H1 (cell line): ENCODE data around the gene PCSK1N. TPM values are rescaled to one million over a fixed set of nuclear protein-coding genes. Genes with fewer than 3 reads are reported as not detected.

Source experiments
- CTCF ChIA-PET: fragments of 300-600 bp; sonication (Branson Sonifier 250); formaldehyde crosslinking; loops from one replicate; lab custom pipeline; 2021; ENCODE audit not compliant: partially characterized antibody; lab: Charles Lee
- POLR2A ChIA-PET: fragments of 300-600 bp; sonication (Branson Sonifier 250); formaldehyde crosslinking; loops from one replicate; lab custom pipeline; 2021; ENCODE audit warnings: inconsistent platforms; ENCODE audit not compliant: partially characterized antibody; lab: Charles Lee
- DNase-seq, 2 experiments: peaks; one replicate each; pipeline versions ENCODE4 v3.0.0 to v3.0.0-alpha.2; 2010 to 2022; ENCODE audit warnings: low spot score in 2 of 2, low read depth in 1 of 2, mixed read lengths in 1 of 2
- FAIRE-seq: peaks from 2 replicates; lab custom pipeline; 2011; peaks lifted over from hg19 to GRCh38; lab: Jason Lieb, UNC
- H2AFZ ChIP-seq: 2 replicates; pipeline ENCODE4 v1.8.1; 2012; ENCODE audit warnings: low read length, inconsistent platforms
- H2AK5ac ChIP-seq: 2 replicates; pipeline ENCODE4 v1.6.1; 2013; ENCODE audit warnings: low read depth, low read length
- H2BK120ac ChIP-seq: replicated peaks from 2 replicates; pipeline ENCODE3; 2013; ENCODE audit warnings: low read depth, low read length, inconsistent platforms
- H2BK12ac ChIP-seq: 2 replicates; pipeline ENCODE4 v1.6.1; 2013; ENCODE audit warnings: low read depth, low read length
- H2BK15ac ChIP-seq: 2 replicates; pipeline ENCODE4 v1.6.1; 2013; ENCODE audit warnings: low read length
- H2BK20ac ChIP-seq: 2 replicates; pipeline ENCODE4 v1.6.1; 2013; ENCODE audit warnings: low read length
- H2BK5ac ChIP-seq: 2 replicates; pipeline ENCODE4 v1.6.1; 2013; ENCODE audit warnings: low read depth, low read length
- H3K14ac ChIP-seq: 2 replicates; pipeline ENCODE4 v1.6.1; 2013; ENCODE audit warnings: inconsistent platforms; ENCODE audit not compliant: insufficient read length
- H3K18ac ChIP-seq: 2 replicates; pipeline ENCODE4 v1.6.1; 2013; ENCODE audit warnings: low read length; ENCODE audit errors: extremely low read depth
- H3K23ac ChIP-seq: 2 replicates; pipeline ENCODE4 v1.6.1; 2013; ENCODE audit warnings: inconsistent platforms; ENCODE audit not compliant: insufficient read length
- H3K23me2 ChIP-seq: 2 replicates; pipeline ENCODE4 v1.6.1; 2013; ENCODE audit warnings: low read depth, low read length
- H3K27ac ChIP-seq: 2 replicates; pipeline ENCODE4 v1.6.1; 2011; ENCODE audit warnings: low read depth, low read length, inconsistent platforms
- H3K27me3 ChIP-seq, 4 experiments: replicated peaks in 1 of 4; 1 replicate in 1 of 4; 2 replicates in 3 of 4; pipeline versions ENCODE4 v1.6.1 to v1.8.1; 2011 to 2013; ENCODE audit warnings: low read length in 3 of 4, mild to moderate bottlenecking in 3 of 4, inconsistent platforms in 2 of 4, mixed read lengths in 2 of 4, moderate library complexity in 1 of 4; ENCODE audit not compliant: control insufficient read depth in 3 of 4, insufficient read depth in 3 of 4; ENCODE audit errors: extremely low read depth in 1 of 4
- H3K36me3 ChIP-seq, 4 experiments: 2 replicates each; pipeline versions ENCODE4 v1.6.1 to v1.8.1; 2011 to 2013; ENCODE audit warnings: mild to moderate bottlenecking in 4 of 4, low read length in 3 of 4, moderate library complexity in 2 of 4, control low read depth in 1 of 4, inconsistent platforms in 1 of 4; ENCODE audit not compliant: insufficient read depth in 4 of 4, control insufficient read depth in 2 of 4
- H3K4ac ChIP-seq: replicated peaks from 2 replicates; pipeline ENCODE3; 2013; ENCODE audit warnings: low read length, low read depth, mixed read lengths, inconsistent platforms; ENCODE audit not compliant: insufficient read length
- H3K4me1 ChIP-seq, 4 experiments: replicated peaks in 1 of 4; 1 replicate in 1 of 4; 2 replicates in 3 of 4; pipeline versions ENCODE4 v1.6.1 to v1.8.1; 2011 to 2013; ENCODE audit warnings: low read length in 3 of 4, inconsistent platforms in 2 of 4, mixed read lengths in 1 of 4; ENCODE audit not compliant: insufficient read depth in 4 of 4, control insufficient read depth in 3 of 4
- H3K4me2 ChIP-seq, 2 experiments: 2 replicates each; pipeline versions ENCODE4 v1.6.1 to v1.8.1; 2011 to 2013; ENCODE audit warnings: low read depth in 2 of 2, low read length in 2 of 2, control low read depth in 1 of 2, inconsistent platforms in 1 of 2, mild to moderate bottlenecking in 1 of 2; ENCODE audit not compliant: insufficient read depth in 1 of 2
- H3K4me3 ChIP-seq, 4 experiments: fragments of 200-600, 300-600 bp in 1 of 4; sonication (generic), shearing (Covaris generic), sonication (Bioruptor Twin) in 1 of 4; 2 replicates each; pipeline versions ENCODE4 v1.5.1 to v1.8.1; 2011 to 2016; ENCODE audit warnings: low read length in 4 of 4, low read depth in 3 of 4, control low read depth in 2 of 4, inconsistent platforms in 2 of 4, mild to moderate bottlenecking in 2 of 4, mixed read lengths in 1 of 4, moderate library complexity in 1 of 4; ENCODE audit not compliant: insufficient read depth in 2 of 4; ENCODE audit errors: extremely low read depth in 1 of 4
- H3K56ac ChIP-seq: replicated peaks from 2 replicates; pipeline ENCODE3; 2013; ENCODE audit warnings: low read depth, mild to moderate bottlenecking, mixed read lengths, low read length, inconsistent platforms; ENCODE audit not compliant: insufficient read length
- H3K79me1 ChIP-seq: 2 replicates; pipeline ENCODE4 v1.6.1; 2013; ENCODE audit warnings: low read depth, low read length, control low read depth
- H3K79me2 ChIP-seq, 2 experiments: 2 replicates each; pipeline versions ENCODE4 v1.6.1 to v1.8.1; 2012 to 2013; ENCODE audit warnings: low read length in 2 of 2, mild to moderate bottlenecking in 2 of 2, inconsistent platforms in 1 of 2; ENCODE audit not compliant: insufficient read depth in 2 of 2, control insufficient read depth in 1 of 2
- H3K9ac ChIP-seq, 4 experiments: replicated peaks in 1 of 4; 1 replicate in 1 of 4; 2 replicates in 3 of 4; pipeline versions ENCODE4 v1.6.1 to v1.8.1; 2011 to 2013; ENCODE audit warnings: low read depth in 3 of 4, low read length in 3 of 4, control low read depth in 2 of 4, mild to moderate bottlenecking in 2 of 4, moderate library complexity in 2 of 4, inconsistent platforms in 1 of 4; ENCODE audit errors: extremely low read depth in 1 of 4
- H3K9me3 ChIP-seq, 2 experiments: 2 replicates each; pipeline versions ENCODE4 v1.6.1 to v1.8.1; 2012 to 2013; ENCODE audit warnings: mild to moderate bottlenecking in 2 of 2, moderate library complexity in 2 of 2, control low read depth in 1 of 2, inconsistent platforms in 1 of 2, low read depth in 1 of 2, low read length in 1 of 2, mixed read lengths in 1 of 2; ENCODE audit not compliant: insufficient read depth in 2 of 2
- H4K20me1 ChIP-seq, 2 experiments: replicated peaks in 1 of 2; 2 replicates each; pipeline versions ENCODE3 to v1.8.1; 2011 to 2013; ENCODE audit warnings: inconsistent platforms in 2 of 2, low read length in 2 of 2, mild to moderate bottlenecking in 1 of 2; ENCODE audit not compliant: insufficient read depth in 2 of 2, control insufficient read depth in 1 of 2
- H4K5ac ChIP-seq: 2 replicates; pipeline ENCODE4 v1.6.1; 2013; ENCODE audit warnings: low read length, low read depth, mixed read lengths, inconsistent platforms; ENCODE audit not compliant: insufficient read length
- H4K8ac ChIP-seq: 2 replicates; pipeline ENCODE4 v1.8.0; 2013; ENCODE audit warnings: mild to moderate bottlenecking, moderate library complexity, low read length, inconsistent platforms; ENCODE audit not compliant: insufficient read depth; ENCODE audit errors: extremely low read depth
- H4K91ac ChIP-seq: replicated peaks from 2 replicates; pipeline ENCODE3; 2013; ENCODE audit warnings: low read length, mixed read lengths, inconsistent platforms; ENCODE audit not compliant: insufficient read length
- ASH2L ChIP-seq: fragments of 200-600, 300-600 bp; sonication (generic); IDR thresholded peaks from one replicate; pipeline ENCODE4 v1.7.1; 2017; ENCODE audit warnings: low read length
- BRCA1 ChIP-seq: IDR thresholded peaks from 2 replicates; pipeline ENCODE4 v1.6.1; 2012; ENCODE audit warnings: low read depth, low read length, improper control_type of control experiment
- CHD1 ChIP-seq: IDR thresholded peaks from 2 replicates; pipeline ENCODE4 v1.6.1; 2012; ENCODE audit warnings: low read depth, low read length, improper control_type of control experiment
- EGR1 ChIP-seq: IDR thresholded peaks from 2 replicates; pipeline ENCODE4 v1.6.1; 2011; ENCODE audit warnings: low read depth, low read length, borderline replicate concordance
- EP300 ChIP-seq, 2 experiments: IDR thresholded peaks; 1 replicate in 1 of 2; 2 replicates in 1 of 2; pipeline ENCODE4 v1.6.1; 2011 to 2012; ENCODE audit warnings: low read depth in 2 of 2, low read length in 2 of 2, mild to moderate bottlenecking in 2 of 2, borderline replicate concordance in 1 of 2, inconsistent platforms in 1 of 2, moderate library complexity in 1 of 2
- EZH2 ChIP-seq: fragments of 200-600 bp; sonication (generic); IDR thresholded peaks from 2 replicates; pipeline ENCODE4 v1.7.1; 2012; ENCODE audit warnings: low read depth, mild to moderate bottlenecking, moderate library complexity, low read length, inconsistent platforms; ENCODE audit not compliant: severe bottlenecking
- MAX ChIP-seq: IDR thresholded peaks from 2 replicates; pipeline ENCODE4 v1.6.1; 2012; ENCODE audit warnings: inconsistent platforms
- PHF8 ChIP-seq: fragments of 200-600 bp; sonication (generic); conservative IDR thresholded peaks from 2 replicates; pipeline ENCODE4 v1.7.1; 2012; ENCODE audit warnings: low read depth, mild to moderate bottlenecking, inconsistent platforms, low read length, moderate library complexity
- SIX5 ChIP-seq: IDR thresholded peaks from 2 replicates; pipeline ENCODE4 v1.6.1; 2011; ENCODE audit warnings: mild to moderate bottlenecking, low read depth, low read length
- TAF1 ChIP-seq: IDR thresholded peaks from 2 replicates; pipeline ENCODE4 v1.6.1; 2011; ENCODE audit warnings: mild to moderate bottlenecking, low read depth, low read length
- TBP ChIP-seq: IDR thresholded peaks from 2 replicates; pipeline ENCODE4 v1.6.1; 2011; ENCODE audit warnings: low read depth, low read length, improper control_type of control experiment
- WGBS, 2 experiments: shearing (Covaris generic) in 1 of 2; methylation state at CpG; one replicate each; pipeline versions ENCODE4 v1.1.6 to v1.1.7; 2013 to 2015; ENCODE audit warnings: low lambda C conversion rate in 2 of 2, mixed read lengths in 2 of 2, inconsistent platforms in 1 of 2, low coverage in 1 of 2, missing lambda C conversion rate in 1 of 2; ENCODE audit not compliant: insufficient replicate concordance in 2 of 2, insufficient coverage in 1 of 2, insufficient read length in 1 of 2; ENCODE audit errors: extremely low coverage in 1 of 2, missing lambda C conversion rate in 1 of 2; 5-methylcytosine and 5-hydroxymethylcytosine counted together
- polyA plus RNA-seq, 7 experiments: library from polyadenylated mRNA; depleted of rRNA in 3 of 7; stranded (reverse) in 5 of 7; unstranded in 2 of 7; fragments of >200 nt in 5 of 7; fragments of 200-250 nt in 2 of 7; gene quantifications; 1 replicate in 5 of 7; 2 replicates in 1 of 7; 4 replicates in 1 of 7; pipeline versions ENCODE4 v1.2.1 to v1.2.3, GENCODE V29; 2011 to 2013; ENCODE audit warnings: missing spikeins in 2 of 7, mixed read lengths in 2 of 7
- total RNA-seq: library from RNA; stranded (reverse); fragmentation: NEBNext Ultra II Directional; extraction: Animal tissue kit (Norgen Biotek cat#: 25700); gene quantifications from 2 replicates; pipeline ENCODE4 v1.2.1, GENCODE V29; 2021

The PCSK1N gene
- total and polyA plus RNA-seq, 2 of the 8 experiments (the other 6 are each of a cell fraction or from before 2014, with no cell fraction given), result 3.6 to 4.5 TPM

GRCh38 chrX:48814722-48815121 lies 20.7 kb downstream of the PCSK1N start:
- H3K4me2 ChIP-seq, result no peak overlapping the region
- no peak overlapping the region for H2BK12ac ChIP-seq
- H3K18ac ChIP-seq, result no peak overlapping the region
- no peak for TF ChIP-seq MAX
- no peak for TF ChIP-seq BRCA1
- TF ChIP-seq EZH2, result no peak
- TF ChIP-seq TAF1, result no peak
- TF ChIP-seq EP300 (IDR thresholded peaks at IDR 0.05; ENCODE audit: borderline replicate concordance in 1 of 2, low read depth in 2 of 2, low read length in 2 of 2), result no peak
- no peak for TF ChIP-seq ASH2L
- no peak for TF ChIP-seq CHD1
- no peak for TF ChIP-seq PHF8
- TF ChIP-seq SIX5, result no peak
- TF ChIP-seq TBP, result no peak
- TF ChIP-seq EGR1, result no peak
- H3K14ac ChIP-seq, result no peak overlapping the region
- 0 out of 8 replicates have a peak, but pooled peaks cover 0 to 3% (median 0%) of the 10 kb centered on the region in 4 experiments for H3K36me3 ChIP-seq
- no peaks in the 10 kb centered on the region for H3K9me3 ChIP-seq
- no peak for DNase-seq
- H2AK5ac ChIP-seq, result no peak overlapping the region
- no peak overlapping the region for H2BK5ac ChIP-seq
- H3K27me3 ChIP-seq, result no peaks in the 10 kb centered on the region
- no peak for FAIRE-seq
- no peak overlapping the region for H3K23ac ChIP-seq
- H2AFZ ChIP-seq, result no peak overlapping the region
- no peak overlapping the region for H2BK120ac ChIP-seq
- H3K79me1 ChIP-seq, result no peaks in the 10 kb centered on the region
- no peak overlapping the region for H4K91ac ChIP-seq
- H3K23me2 ChIP-seq, result no peaks in the 10 kb centered on the region
- POLR2A ChIA-PET, result interaction anchor here (1.0 to 2.2 kb wide), 2 partner anchors 9 to 12 kb away, joined by 4 to 8 read pairs; partner anchors contain the start of gene ERAS
- no peak overlapping the region for H2BK15ac ChIP-seq
- no peaks in the 10 kb centered on the region for H3K79me2 ChIP-seq
- H3K4me1 ChIP-seq, result no peaks in the 10 kb centered on the region
- no peak overlapping the region for H3K27ac ChIP-seq
- no peak overlapping the region for H2BK20ac ChIP-seq
- H4K8ac ChIP-seq, result no peak overlapping the region
- no peak overlapping the region for H4K5ac ChIP-seq
- WGBS, 2 experiments, result 89% methylated on average over 3 of the region's 8 CpGs; no CpG with 5 or more reads in 1 of the 2 experiments
- no peak overlapping the region for H3K4me3 ChIP-seq
- peaks cover 0 to 2% of the 10 kb centered on the region in 2 experiments for H4K20me1 ChIP-seq
- CTCF ChIA-PET, result no interaction called here
- no peak overlapping the region for H3K9ac ChIP-seq
- H3K56ac ChIP-seq, result no peak overlapping the region
- no peak overlapping the region for H3K4ac ChIP-seq
